ENCODE measurements around the gene TGM1. TPM values are rescaled to one million over a fixed set of nuclear protein-coding genes. Genes with fewer than 3 reads are reported as not detected.

TGM1 gene
- total RNA-seq, 1 experiment from 2014 or later = 3.2 TPM

GRCh38 chr14:24211311-24211710 lies 51.7 kb downstream of the TGM1 start:
- DNase-seq (no peak), ATAC-seq (no peak)
- Histone ChIP-seq H3K9me3 (ENCODE audit: low read length) (no peaks in the 10 kb centered on the region), H3K27me3 (ENCODE audit: low read length) (no peaks in the 10 kb centered on the region), H3K4me3 (ENCODE audit: low read length) (no peak overlapping the region), H2AFZ (ENCODE audit: low read length) (no peak overlapping the region), H3F3A (ENCODE audit: low read length, unreplicated experiment) (peaks cover 3% of the 10 kb centered on the region), H3K9ac (ENCODE audit: low read length) (no peak overlapping the region), H3K36me3 (ENCODE audit: low read depth, low read length) (peaks cover 32% of the 10 kb centered on the region), H3K4me2 (ENCODE audit: low read length) (no peak overlapping the region), H3K27ac (ENCODE audit: low read length) (no peak overlapping the region), H3K4me1 (ENCODE audit: insufficient read depth, low read length) (peaks cover 10% of the 10 kb centered on the region), H3K79me2 (ENCODE audit: low read length) (peaks cover 13% of the 10 kb centered on the region; the same call in 1 of the 2 replicates), H3K9me2 (replicated peaks; ENCODE audit: low read length) (no peaks in the 10 kb centered on the region), H4K20me1 (ENCODE audit: low read length) (no peaks in the 10 kb centered on the region)
- ChIA-PET POLR2A (ENCODE audit: unreplicated experiment) (no interaction called here), CTCF (no interaction called here)
- no peak for TF ChIP-seq CTCF (conservative IDR thresholded peaks at IDR 0.05; ENCODE audit: low read depth, low read length)
- BruUV-seq (replicated peaks) = no TSS peak
- intact Hi-C loops (cut with micrococcal nuclease) = no loop called here

- no peak overlapping the region for H2AFZ ChIP-seq (ENCODE audit: low read length)
- H3K9me3 ChIP-seq (ENCODE audit: low read length) = no peaks in the 10 kb centered on the region
- TF ChIP-seq EZH2 (IDR thresholded peaks at IDR 0.05; ENCODE audit: low read length, unreplicated experiment) (no peak), EZH2phosphoT487 (IDR thresholded peaks at IDR 0.05; ENCODE audit: borderline replicate concordance, low read length) (no peak), CTCF (conservative IDR thresholded peaks at IDR 0.05; ENCODE audit: low read depth, low read length) (no peak)
- DNase-seq (no peak), ATAC-seq (no peak)
- intact Hi-C loops (cut with micrococcal nuclease) = no loop called here
- H3K79me2 ChIP-seq (ENCODE audit: low read length) = peaks cover 13% of the 10 kb centered on the region; the same call in 1 of the 2 replicates
- no peaks in the 10 kb centered on the region for H4K20me1 ChIP-seq (ENCODE audit: low read length)
- no peaks in the 10 kb centered on the region for H3K27me3 ChIP-seq (ENCODE audit: low read length)
- no TSS peak for BruUV-seq (replicated peaks)
- no peaks in the 10 kb centered on the region for H3K4me1 ChIP-seq (ENCODE audit: insufficient read depth, low read length)
- POLR2A ChIA-PET (ENCODE audit: unreplicated experiment) = no interaction called here
- H3K36me3 ChIP-seq (ENCODE audit: low read depth, low read length) = peaks cover 42% of the 10 kb centered on the region
- H3K9me2 ChIP-seq (replicated peaks; ENCODE audit: low read length) = no peaks in the 10 kb centered on the region
- no peak overlapping the region for H3K4me2 ChIP-seq (ENCODE audit: low read length)
- CTCF ChIA-PET = no interaction called here
- H3K27ac ChIP-seq (ENCODE audit: low read length) = no peak overlapping the region
- H3K9ac ChIP-seq (ENCODE audit: low read length) = no peak overlapping the region
- no peak overlapping the region for H3K4me3 ChIP-seq (ENCODE audit: low read length)
- no peaks in the 10 kb centered on the region for H3F3A ChIP-seq (ENCODE audit: low read length, unreplicated experiment)
Observed at GRCh38 chr14:24207625-24208024, 55.4 kb downstream of the TGM1 start.

GRCh38 chr14:24207104-24207551 lies 55.8 kb downstream of the TGM1 start:
- Histone ChIP-seq H3K9me2 (replicated peaks; ENCODE audit: low read length) (no peaks in the 10 kb centered on the region), H3K9ac (ENCODE audit: low read length) (no peak overlapping the region), H4K20me1 (ENCODE audit: low read length) (no peaks in the 10 kb centered on the region), H3K4me1 (ENCODE audit: insufficient read depth, low read length) (no peaks in the 10 kb centered on the region), H3K4me3 (ENCODE audit: low read length) (no peak overlapping the region), H3K9me3 (ENCODE audit: low read length) (no peaks in the 10 kb centered on the region), H2AFZ (ENCODE audit: low read length) (no peak overlapping the region), H3K4me2 (ENCODE audit: low read length) (no peak overlapping the region), H3K27me3 (ENCODE audit: low read length) (no peaks in the 10 kb centered on the region), H3K79me2 (ENCODE audit: low read length) (peaks cover 9% of the 10 kb centered on the region; the same call in 1 of the 2 replicates), H3K36me3 (ENCODE audit: low read depth, low read length) (peaks cover 42% of the 10 kb centered on the region), H3F3A (ENCODE audit: low read length, unreplicated experiment) (no peaks in the 10 kb centered on the region), H3K27ac (ENCODE audit: low read length) (no peak overlapping the region)
- DNase-seq = no peak
- POLR2A ChIA-PET (ENCODE audit: unreplicated experiment) = no interaction called here
- ATAC-seq = no peak
- intact Hi-C loops (cut with micrococcal nuclease) = no loop called here
- CTCF ChIA-PET = no interaction called here
- BruUV-seq (replicated peaks) = no TSS peak
- no peak for TF ChIP-seq EZH2 (IDR thresholded peaks at IDR 0.05; ENCODE audit: low read length, unreplicated experiment)
- TF ChIP-seq EZH2phosphoT487 (IDR thresholded peaks at IDR 0.05; ENCODE audit: borderline replicate concordance, low read length) = no peak
- TF ChIP-seq CTCF (conservative IDR thresholded peaks at IDR 0.05; ENCODE audit: low read depth, low read length) = no peak
